ENCODE results near the gene ZNRF3.
"Not testable (repeated sequence)": the region's sequence is repeated elsewhere in the genome, so short reads cannot be mapped to it uniquely, and the experiment has no call there.

ZNRF3 gene

DNA sequence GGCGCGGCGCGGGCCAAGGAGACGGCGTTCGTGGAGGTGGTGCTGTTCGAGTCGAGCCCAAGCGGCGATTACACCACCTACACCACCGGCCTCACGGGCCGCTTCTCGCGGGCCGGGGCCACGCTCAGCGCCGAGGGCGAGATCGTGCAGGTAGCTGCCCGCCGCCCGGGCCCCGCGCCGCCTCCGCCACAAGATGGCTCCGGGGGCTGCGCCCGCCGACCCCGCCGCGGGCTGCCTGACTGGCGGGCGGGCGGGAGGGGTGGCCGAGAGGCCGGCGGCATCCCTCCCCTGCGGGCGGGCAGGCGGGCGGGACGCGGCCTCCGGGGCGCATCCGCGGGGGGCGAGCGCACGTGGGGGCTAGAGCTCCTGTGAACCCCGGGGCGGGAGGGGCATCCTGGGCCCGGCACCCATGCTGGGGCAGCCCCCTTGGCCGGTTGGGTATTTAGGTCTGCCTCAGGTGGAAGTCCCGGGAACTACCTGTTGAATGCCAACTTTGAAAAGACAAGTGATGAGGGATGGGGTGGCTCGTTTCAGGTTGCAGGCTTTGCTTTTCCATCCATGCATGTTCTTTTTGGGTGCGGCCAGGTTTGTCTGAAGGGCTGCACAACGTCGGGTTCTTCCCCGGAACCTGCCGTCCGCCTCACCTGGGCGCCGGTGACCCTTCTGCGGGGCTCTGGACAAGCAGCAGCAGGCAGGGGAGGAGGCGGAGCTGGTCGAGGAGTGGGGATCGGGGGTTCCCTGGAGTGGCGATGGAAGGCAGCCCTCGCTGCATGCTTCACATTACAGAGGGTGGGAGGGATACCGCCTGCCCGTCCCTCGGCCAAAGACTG lies 760 bp downstream of the ZNRF3 start:
- TF ChIP-seq, protein P1, sequence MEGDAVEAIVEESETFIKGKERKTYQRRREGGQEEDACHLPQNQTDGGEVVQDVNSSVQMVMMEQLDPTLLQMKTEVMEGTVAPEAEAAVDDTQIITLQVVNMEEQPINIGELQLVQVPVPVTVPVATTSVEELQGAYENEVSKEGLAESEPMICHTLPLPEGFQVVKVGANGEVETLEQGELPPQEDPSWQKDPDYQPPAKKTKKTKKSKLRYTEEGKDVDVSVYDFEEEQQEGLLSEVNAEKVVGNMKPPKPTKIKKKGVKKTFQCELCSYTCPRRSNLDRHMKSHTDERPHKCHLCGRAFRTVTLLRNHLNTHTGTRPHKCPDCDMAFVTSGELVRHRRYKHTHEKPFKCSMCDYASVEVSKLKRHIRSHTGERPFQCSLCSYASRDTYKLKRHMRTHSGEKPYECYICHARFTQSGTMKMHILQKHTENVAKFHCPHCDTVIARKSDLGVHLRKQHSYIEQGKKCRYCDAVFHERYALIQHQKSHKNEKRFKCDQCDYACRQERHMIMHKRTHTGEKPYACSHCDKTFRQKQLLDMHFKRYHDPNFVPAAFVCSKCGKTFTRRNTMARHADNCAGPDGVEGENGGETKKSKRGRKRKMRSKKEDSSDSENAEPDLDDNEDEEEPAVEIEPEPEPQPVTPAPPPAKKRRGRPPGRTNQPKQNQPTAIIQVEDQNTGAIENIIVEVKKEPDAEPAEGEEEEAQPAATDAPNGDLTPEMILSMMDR (IDR thresholded peaks at IDR 0.05; ENCODE audit: control insufficient read depth, extremely low read depth, insufficient read depth): 0 out of 2 replicates have a peak, but pooled peaks have one; percentile 11
- peak overlapping the region; percentile 66 for H3K4me3 ChIP-seq (ENCODE audit: low read depth, low read length)
- DNase-seq (ENCODE audit: low read depth): no peak

DNA sequence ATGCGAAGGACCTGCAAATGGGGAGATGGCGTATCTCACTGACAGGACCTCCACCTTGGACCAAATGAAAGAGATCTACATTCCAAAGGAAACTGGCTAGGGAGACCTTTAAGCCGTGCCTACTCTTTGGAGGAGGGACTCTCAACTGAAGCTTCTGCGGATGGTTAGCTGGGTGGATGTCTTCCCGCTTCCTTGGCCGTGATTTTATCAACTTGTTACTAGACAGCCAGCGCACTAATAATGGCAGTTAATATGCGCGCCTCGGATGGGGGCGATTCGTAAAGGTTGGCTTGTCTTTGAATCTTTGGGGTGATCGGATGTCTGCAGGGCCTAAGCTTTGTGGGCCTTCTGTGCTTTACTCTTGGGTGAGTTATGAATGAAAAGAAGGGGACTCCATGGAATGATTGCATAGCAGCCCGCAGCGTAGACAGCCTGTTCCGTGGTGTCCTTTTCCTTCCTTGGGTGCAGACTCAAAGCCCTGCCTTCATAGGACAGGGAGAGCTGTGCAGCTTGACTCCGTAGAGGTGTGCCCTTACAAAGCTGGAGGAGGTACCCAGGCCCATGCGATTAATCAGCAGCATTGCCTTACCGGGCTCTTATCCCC lies 1.5 kb downstream of the ZNRF3 start:
- no peak for DNase-seq (ENCODE audit: low read depth)
- peak overlapping the region; percentile 66 for H3K4me3 ChIP-seq (ENCODE audit: low read depth, low read length)
- TF ChIP-seq, protein P1 (IDR thresholded peaks at IDR 0.05; ENCODE audit: control insufficient read depth, extremely low read depth, insufficient read depth): no peak

DNA sequence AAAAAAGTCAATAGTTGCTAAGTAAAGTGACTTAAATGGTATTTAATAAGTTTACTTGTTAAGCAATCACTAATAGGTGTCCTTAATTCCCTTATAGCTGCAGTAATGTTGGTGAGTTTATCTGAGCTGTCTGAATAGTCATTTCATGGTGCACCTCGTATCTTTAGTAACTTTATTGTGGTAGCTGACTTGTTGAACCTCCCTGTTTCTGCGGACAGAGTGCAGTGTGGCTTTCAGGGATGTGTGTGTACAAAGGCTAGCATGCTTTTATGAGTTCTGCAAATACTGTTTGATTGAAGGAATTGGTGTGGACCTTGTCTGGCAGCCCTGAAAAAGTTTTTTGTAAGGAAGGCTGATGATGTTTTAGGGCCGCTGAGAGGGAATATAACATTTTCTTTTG lies 2.6 kb downstream of the ZNRF3 start:
- H3K4me3 ChIP-seq (ENCODE audit: low read depth, low read length): 0 out of 2 replicates have a peak overlapping the region, but pooled peaks have one; percentile 4
- TF ChIP-seq, protein P1 (IDR thresholded peaks at IDR 0.05; ENCODE audit: control insufficient read depth, extremely low read depth, insufficient read depth): peak; percentile 35
- peak; percentile 64 for DNase-seq (ENCODE audit: low read depth)

DNA sequence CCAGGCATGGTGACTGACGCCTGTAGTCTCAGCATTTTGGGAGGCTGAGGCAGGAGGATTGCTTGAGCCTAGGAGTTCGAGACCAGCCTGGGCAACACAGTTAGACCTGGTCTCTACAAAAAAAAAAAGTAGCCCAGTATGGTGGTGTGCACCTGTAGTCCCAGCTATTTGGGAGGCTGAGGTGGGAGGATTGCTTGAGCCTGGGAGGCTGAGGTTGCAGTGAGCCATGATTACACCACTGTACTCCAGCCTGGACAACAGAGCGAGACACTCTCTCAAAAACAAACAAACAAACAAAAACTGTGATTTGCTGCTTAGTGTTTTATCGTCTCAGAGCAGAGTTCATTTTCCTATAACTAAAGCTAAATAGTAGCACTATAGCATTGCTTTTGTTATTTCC lies 3.3 kb downstream of the ZNRF3 start:
- not testable (repeated sequence) for H3K4me3 ChIP-seq (ENCODE audit: low read depth, low read length); DNase-seq (ENCODE audit: low read depth)

DNA sequence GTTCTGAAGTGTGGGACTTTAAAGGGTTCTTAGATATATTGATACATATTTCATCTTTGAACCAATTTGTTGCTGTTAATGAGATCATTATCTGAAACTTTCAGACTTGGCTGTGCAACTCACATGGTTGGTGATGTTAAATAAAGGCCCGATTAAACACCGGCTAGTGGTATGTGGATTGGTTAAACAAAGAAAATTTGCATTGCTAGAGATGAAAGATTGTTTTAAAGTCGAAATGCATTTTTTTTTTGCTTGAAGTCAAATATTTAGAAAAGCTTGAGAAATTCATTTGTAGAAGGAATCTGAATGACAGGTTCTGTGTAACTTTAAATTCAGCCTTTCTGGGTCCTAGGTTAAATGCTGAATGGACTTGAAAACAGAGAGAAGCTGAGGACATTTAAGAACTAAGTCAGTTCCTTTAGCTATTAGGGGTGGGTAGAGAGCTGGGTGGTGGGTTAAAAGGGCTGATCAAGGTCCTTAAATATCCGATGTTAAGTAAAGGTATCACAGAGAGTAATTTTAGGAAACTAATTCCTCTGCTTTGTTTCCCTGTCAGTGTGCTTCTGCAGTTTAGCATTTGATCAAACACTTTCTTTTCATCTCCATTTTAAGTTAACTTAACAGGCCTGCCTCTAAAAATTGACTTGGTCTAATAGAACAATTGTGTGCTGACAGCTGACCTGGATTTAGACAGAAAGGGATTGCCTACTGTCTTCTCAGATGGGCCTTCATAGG lies 4.5 kb downstream of the ZNRF3 start:
- no peak overlapping the region for H3K4me3 ChIP-seq (ENCODE audit: low read depth, low read length)
- TF ChIP-seq, protein P1 (IDR thresholded peaks at IDR 0.05; ENCODE audit: control insufficient read depth, extremely low read depth, insufficient read depth): no peak
- DNase-seq (ENCODE audit: low read depth): no peak

DNA sequence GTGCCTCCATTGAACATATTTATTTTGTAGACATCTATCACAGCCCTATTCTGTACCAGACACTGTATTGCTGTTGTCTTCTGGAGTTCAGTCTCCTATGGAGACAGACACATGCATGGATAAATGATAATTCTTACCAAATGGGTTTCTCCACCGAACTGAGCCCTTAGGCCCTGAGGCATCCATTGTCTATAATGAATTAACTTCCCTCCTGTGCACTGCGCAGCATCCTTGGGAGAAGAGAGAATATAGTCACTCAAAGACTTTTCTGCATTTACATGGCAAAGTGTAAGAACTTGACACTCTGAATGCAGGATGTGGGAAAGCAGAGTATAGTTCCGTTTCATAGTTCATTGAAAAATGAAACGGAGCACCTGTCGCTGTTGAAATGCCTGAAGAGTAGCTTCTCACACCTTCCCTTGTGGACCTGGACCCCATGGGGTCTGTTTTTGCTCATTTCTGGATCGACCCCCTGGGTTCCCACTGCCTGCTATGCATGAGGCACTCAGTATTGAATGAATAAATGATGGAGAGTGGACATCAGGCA lies 6.2 kb downstream of the ZNRF3 start:
- no peak overlapping the region for H3K4me3 ChIP-seq (ENCODE audit: low read depth, low read length)
- DNase-seq (ENCODE audit: low read depth): no peak
- TF ChIP-seq, protein P1 (IDR thresholded peaks at IDR 0.05; ENCODE audit: control insufficient read depth, extremely low read depth, insufficient read depth): no peak

Measured in LNCaP clone FGC (cell line).